ENCODE results near the gene LELP1.

The LELP1 gene

GRCh38 chr1:153242160-153242559 is 38.9 kb downstream of the LELP1 start:
- H3K14ac ChIP-seq (ENCODE audit: low read length in 2 of 2), result no peak overlapping the region
- no peak overlapping the region for H2AFZ ChIP-seq (ENCODE audit: low read depth, low read length)
- H2AK5ac ChIP-seq (ENCODE audit: low read length, severe bottlenecking), result no peak overlapping the region
- no peaks in the 10 kb centered on the region for H3K79me1 ChIP-seq (replicated peaks; ENCODE audit: low read length, poor library complexity, severe bottlenecking)
- H3K4me3 ChIP-seq (ENCODE audit: insufficient read depth in 1 of 2, low read depth in 1 of 2, low read length in 2 of 2), result no peak overlapping the region
- no peak overlapping the region for H4K91ac ChIP-seq (ENCODE audit: low read length)
- no peak overlapping the region for H3K9ac ChIP-seq (ENCODE audit: low read length)
- no peaks in the 10 kb centered on the region for H3K36me3 ChIP-seq (ENCODE audit: control insufficient read depth in 1 of 2, insufficient read depth in 2 of 2, low read depth in 1 of 2, low read length in 2 of 2)
- no peak overlapping the region for H2BK12ac ChIP-seq (ENCODE audit: low read length in 2 of 2)
- no peak overlapping the region for H4K8ac ChIP-seq (ENCODE audit: low read length)
- no peak overlapping the region for H3K18ac ChIP-seq (ENCODE audit: low read depth in 1 of 2, low read length in 2 of 2)
- H3K4me2 ChIP-seq (ENCODE audit: low read length, poor library complexity, severe bottlenecking), result no peak overlapping the region
- peaks cover 0 to 14% of the 10 kb centered on the region in 2 experiments for H3K27me3 ChIP-seq (ENCODE audit: control insufficient read depth in 1 of 2, insufficient read depth in 1 of 2, low read length in 2 of 2)
- H2BK15ac ChIP-seq (ENCODE audit: low read depth, poor library complexity, severe bottlenecking), result no peak overlapping the region
- no peak overlapping the region for H3K23ac ChIP-seq (ENCODE audit: low read length in 2 of 2)
- H3K9me3 ChIP-seq (ENCODE audit: control insufficient read depth, low read length), result peaks cover 3% of the 10 kb centered on the region
- no peak for DNase-seq
- no peaks in the 10 kb centered on the region for H3K4me1 ChIP-seq (ENCODE audit: control insufficient read depth, insufficient read depth, low read depth, low read length)
- 50% methylated on average over 1 of the region's 1 CpG for WGBS
- no peak overlapping the region for H3K27ac ChIP-seq (ENCODE audit: low read length, poor library complexity, severe bottlenecking)
- no peak overlapping the region for H2BK120ac ChIP-seq (ENCODE audit: low read depth, low read length)
- no peak overlapping the region for H3K4ac ChIP-seq (ENCODE audit: low read depth in 1 of 2, low read length in 2 of 2)
- H2BK5ac ChIP-seq (ENCODE audit: low read depth, low read length, poor library complexity, severe bottlenecking), result no peak overlapping the region

GRCh38 chr1:153245466-153245865 is 42.2 kb downstream of the LELP1 start:
- no peak overlapping the region for H4K8ac ChIP-seq (ENCODE audit: low read length)
- no peak overlapping the region for H2BK120ac ChIP-seq (ENCODE audit: low read depth, low read length)
- H4K91ac ChIP-seq (ENCODE audit: low read length), result no peak overlapping the region
- no peak for DNase-seq
- WGBS, result 63% methylated on average over 4 of the region's 4 CpGs
- H2BK5ac ChIP-seq (ENCODE audit: low read depth, low read length, poor library complexity, severe bottlenecking), result no peak overlapping the region
- H2AFZ ChIP-seq (ENCODE audit: low read depth, low read length), result no peak overlapping the region
- no peaks in the 10 kb centered on the region for H3K79me1 ChIP-seq (replicated peaks; ENCODE audit: low read length, poor library complexity, severe bottlenecking)
- peaks cover 0 to 29% of the 10 kb centered on the region in 2 experiments for H3K27me3 ChIP-seq (ENCODE audit: control insufficient read depth in 1 of 2, insufficient read depth in 1 of 2, low read length in 2 of 2)
- no peak overlapping the region for H3K4me2 ChIP-seq (ENCODE audit: low read length, poor library complexity, severe bottlenecking)
- peaks cover 3% of the 10 kb centered on the region for H3K9me3 ChIP-seq (ENCODE audit: control insufficient read depth, low read length)
- H2BK15ac ChIP-seq (ENCODE audit: low read depth, poor library complexity, severe bottlenecking), result no peak overlapping the region
- no peaks in the 10 kb centered on the region for H3K4me1 ChIP-seq (ENCODE audit: control insufficient read depth, insufficient read depth, low read depth, low read length)
- H3K4ac ChIP-seq (ENCODE audit: low read depth in 1 of 2, low read length in 2 of 2), result no peak overlapping the region
- no peaks in the 10 kb centered on the region for H3K36me3 ChIP-seq (ENCODE audit: control insufficient read depth in 1 of 2, insufficient read depth in 2 of 2, low read depth in 1 of 2, low read length in 2 of 2)
- H2BK12ac ChIP-seq (ENCODE audit: low read length in 2 of 2), result no peak overlapping the region
- no peak overlapping the region for H3K18ac ChIP-seq (ENCODE audit: low read depth in 1 of 2, low read length in 2 of 2)
- no peak overlapping the region for H2AK5ac ChIP-seq (ENCODE audit: low read length, severe bottlenecking)
- H3K23ac ChIP-seq (ENCODE audit: low read length in 2 of 2), result no peak overlapping the region
- H3K4me3 ChIP-seq (ENCODE audit: insufficient read depth in 1 of 2, low read depth in 1 of 2, low read length in 2 of 2), result no peak overlapping the region
- H3K9ac ChIP-seq (ENCODE audit: low read length), result no peak overlapping the region
- H3K14ac ChIP-seq (ENCODE audit: low read length in 2 of 2), result no peak overlapping the region
- H3K27ac ChIP-seq (ENCODE audit: low read length, poor library complexity, severe bottlenecking), result no peak overlapping the region

GRCh38 chr1:153246018-153246417 is 42.8 kb downstream of the LELP1 start:
- 14% methylated on average over 1 of the region's 1 CpG for WGBS
- no peak overlapping the region for H3K9ac ChIP-seq (ENCODE audit: low read length)
- no peak overlapping the region for H2BK15ac ChIP-seq (ENCODE audit: low read depth, poor library complexity, severe bottlenecking)
- H4K91ac ChIP-seq (ENCODE audit: low read length), result no peak overlapping the region
- no peak overlapping the region for H2AK5ac ChIP-seq (ENCODE audit: low read length, severe bottlenecking)
- no peak for DNase-seq
- H3K36me3 ChIP-seq (ENCODE audit: control insufficient read depth in 1 of 2, insufficient read depth in 2 of 2, low read depth in 1 of 2, low read length in 2 of 2), result no peaks in the 10 kb centered on the region
- H3K79me1 ChIP-seq (replicated peaks; ENCODE audit: low read length, poor library complexity, severe bottlenecking), result no peaks in the 10 kb centered on the region
- H3K4me2 ChIP-seq (ENCODE audit: low read length, poor library complexity, severe bottlenecking), result no peak overlapping the region
- no peak overlapping the region for H3K4ac ChIP-seq (ENCODE audit: low read depth in 1 of 2, low read length in 2 of 2)
- H2BK120ac ChIP-seq (ENCODE audit: low read depth, low read length), result no peak overlapping the region
- H4K8ac ChIP-seq (ENCODE audit: low read length), result no peak overlapping the region
- H3K27ac ChIP-seq (ENCODE audit: low read length, poor library complexity, severe bottlenecking), result no peak overlapping the region
- no peak overlapping the region for H3K23ac ChIP-seq (ENCODE audit: low read length in 2 of 2)
- no peak overlapping the region for H3K18ac ChIP-seq (ENCODE audit: low read depth in 1 of 2, low read length in 2 of 2)
- no peaks in the 10 kb centered on the region for H3K4me1 ChIP-seq (ENCODE audit: control insufficient read depth, insufficient read depth, low read depth, low read length)
- H2AFZ ChIP-seq (ENCODE audit: low read depth, low read length), result no peak overlapping the region
- H3K27me3 ChIP-seq (ENCODE audit: control insufficient read depth in 1 of 2, insufficient read depth in 1 of 2, low read length in 2 of 2), result peaks cover 0 to 33% of the 10 kb centered on the region in 2 experiments
- H3K14ac ChIP-seq (ENCODE audit: low read length in 2 of 2), result no peak overlapping the region
- H3K4me3 ChIP-seq (ENCODE audit: insufficient read depth in 1 of 2, low read depth in 1 of 2, low read length in 2 of 2), result no peak overlapping the region
- H2BK12ac ChIP-seq (ENCODE audit: low read length in 2 of 2), result no peak overlapping the region
- peaks cover 3% of the 10 kb centered on the region for H3K9me3 ChIP-seq (ENCODE audit: control insufficient read depth, low read length)
- H2BK5ac ChIP-seq (ENCODE audit: low read depth, low read length, poor library complexity, severe bottlenecking), result no peak overlapping the region

- H2BK15ac ChIP-seq (ENCODE audit: low read depth, poor library complexity, severe bottlenecking), result no peak overlapping the region
- H3K23ac ChIP-seq (ENCODE audit: low read length in 2 of 2), result no peak overlapping the region
- no peak overlapping the region for H2BK120ac ChIP-seq (ENCODE audit: low read depth, low read length)
- no peak overlapping the region for H2BK12ac ChIP-seq (ENCODE audit: low read length in 2 of 2)
- no peak overlapping the region for H4K8ac ChIP-seq (ENCODE audit: low read length)
- no peaks in the 10 kb centered on the region for H3K36me3 ChIP-seq (ENCODE audit: control insufficient read depth in 1 of 2, insufficient read depth in 2 of 2, low read depth in 1 of 2, low read length in 2 of 2)
- H3K4me1 ChIP-seq (ENCODE audit: control insufficient read depth, insufficient read depth, low read depth, low read length), result no peaks in the 10 kb centered on the region
- no peak for DNase-seq
- H3K18ac ChIP-seq (ENCODE audit: low read depth in 1 of 2, low read length in 2 of 2), result no peak overlapping the region
- H3K4ac ChIP-seq (ENCODE audit: low read depth in 1 of 2, low read length in 2 of 2), result no peak overlapping the region
- no peak overlapping the region for H4K91ac ChIP-seq (ENCODE audit: low read length)
- 32% methylated on average over 2 of the region's 2 CpGs for WGBS
- H3K27me3 ChIP-seq (ENCODE audit: control insufficient read depth in 1 of 2, insufficient read depth in 1 of 2, low read length in 2 of 2), result peaks cover 0 to 37% of the 10 kb centered on the region in 2 experiments
- no peak overlapping the region for H2AK5ac ChIP-seq (ENCODE audit: low read length, severe bottlenecking)
- no peaks in the 10 kb centered on the region for H3K79me1 ChIP-seq (replicated peaks; ENCODE audit: low read length, poor library complexity, severe bottlenecking)
- H3K4me2 ChIP-seq (ENCODE audit: low read length, poor library complexity, severe bottlenecking), result no peak overlapping the region
- no peak overlapping the region for H2AFZ ChIP-seq (ENCODE audit: low read depth, low read length)
- H3K14ac ChIP-seq (ENCODE audit: low read length in 2 of 2), result no peak overlapping the region
- no peak overlapping the region for H2BK5ac ChIP-seq (ENCODE audit: low read depth, low read length, poor library complexity, severe bottlenecking)
- no peak overlapping the region for H3K27ac ChIP-seq (ENCODE audit: low read length, poor library complexity, severe bottlenecking)
- peaks cover 3% of the 10 kb centered on the region for H3K9me3 ChIP-seq (ENCODE audit: control insufficient read depth, low read length)
- no peak overlapping the region for H3K9ac ChIP-seq (ENCODE audit: low read length)
- H3K4me3 ChIP-seq (ENCODE audit: insufficient read depth in 1 of 2, low read depth in 1 of 2, low read length in 2 of 2), result no peak overlapping the region
These were observed 43.6 kb downstream of the LELP1 start for GRCh38 chr1:153246825-153247224.

Measured in mesenchymal stem cell (in vitro differentiated cells and primary cell).